ENCODE data around the gene NDC80.
"Not testable (repeated sequence)": the region's sequence is repeated elsewhere in the genome, so short reads cannot be mapped to it uniquely, and the experiment has no call there.

The NDC80 gene

GRCh38 chr18:2627821-2628276, 56.5 kb downstream of the NDC80 start:
- DNase-seq (ENCODE audit: low spot score), result no peak

GRCh38 chr18:2629003-2629402, 57.6 kb downstream of the NDC80 start:
- DNase-seq (ENCODE audit: low spot score), result no peak

GRCh38 chr18:2635586-2635985, 64.2 kb downstream of the NDC80 start:
- DNase-seq (ENCODE audit: low spot score), result no peak

- DNase-seq (ENCODE audit: low spot score), result no peak
Observed at GRCh38 chr18:2636126-2636631, 64.8 kb downstream of the NDC80 start.

- DNase-seq (ENCODE audit: low spot score), result peak; percentile 14
Observed at GRCh38 chr18:2641638-2642037, 70.3 kb downstream of the NDC80 start.

GRCh38 chr18:2642771-2643170, 71.4 kb downstream of the NDC80 start:
- DNase-seq (ENCODE audit: low spot score), result no peak

- no peak for DNase-seq (ENCODE audit: low spot score)
Observed at GRCh38 chr18:2644535-2644934, 73.2 kb downstream of the NDC80 start.

GRCh38 chr18:2651981-2652380, 80.6 kb downstream of the NDC80 start:
- DNase-seq (ENCODE audit: low spot score), result no peak

GRCh38 chr18:2653467-2653866, 82.1 kb downstream of the NDC80 start:
- DNase-seq (ENCODE audit: low spot score), result no peak

GRCh38 chr18:2654169-2654927, 83.0 kb downstream of the NDC80 start:
- no peak for DNase-seq (ENCODE audit: low spot score)

GRCh38 chr18:2654928-2655177, 83.5 kb downstream of the NDC80 start:
- no peak for DNase-seq (ENCODE audit: low spot score)

- DNase-seq (ENCODE audit: low spot score), result peak; percentile 91
Observed at GRCh38 chr18:2655178-2655953, 84.0 kb downstream of the NDC80 start, which contains the start of gene SMCHD1. Gene SMCHD1 (plus strand): TSS chr18:2655726. CDS start chr18:2656076, 350 bp downstream.

GRCh38 chr18:2655954-2656236, 84.5 kb downstream of the NDC80 start:
- no peak for DNase-seq (ENCODE audit: low spot score)

- DNase-seq (ENCODE audit: low spot score), result peak; percentile 10
Observed at GRCh38 chr18:2656237-2656980, 85.1 kb downstream of the NDC80 start.

- no peak for DNase-seq (ENCODE audit: low spot score)
Observed at GRCh38 chr18:2656981-2657512, 85.7 kb downstream of the NDC80 start.

- no peak for DNase-seq (ENCODE audit: low spot score)
Observed at GRCh38 chr18:2657788-2658458, 86.6 kb downstream of the NDC80 start.

GRCh38 chr18:2660849-2661248, 89.5 kb downstream of the NDC80 start:
- not testable (repeated sequence) for DNase-seq (ENCODE audit: low spot score)

GRCh38 chr18:2662288-2662687, 90.9 kb downstream of the NDC80 start:
- DNase-seq (ENCODE audit: low spot score), result not testable (repeated sequence)

- DNase-seq (ENCODE audit: low spot score), result no peak
Observed at GRCh38 chr18:2662990-2663389, 91.6 kb downstream of the NDC80 start.

Data from Ammon's horn (tissue), 1 donor.